Epithelial cell of esophagus (primary cell): Measurements from ENCODE around the gene GABRQ.
A peak's percentile ranks its signal among the peaks of the same experiment; 100 is the strongest.

Experiments
- DNase-seq: peaks from one replicate; pipeline ENCODE4 v3.0.0; 2010; ENCODE audit warnings: low read depth
- H3K4me3 ChIP-seq: 2 replicates; pipeline ENCODE4 v1.5.1; 2011; ENCODE audit warnings: mild to moderate bottlenecking, low read length, control low read depth
- CTCF ChIP-seq: IDR thresholded peaks from 2 replicates; pipeline ENCODE4 v1.5.1; 2011; ENCODE audit warnings: low read depth, mild to moderate bottlenecking, low read length, control low read depth, inconsistent platforms; ENCODE audit not compliant: insufficient read depth; ENCODE audit errors: missing control alignments

GABRQ gene

GRCh38 chrX:152641996-152642395, 4.3 kb downstream of the GABRQ start:
- peak; percentile 5 for TF ChIP-seq CTCF
- H3K4me3 ChIP-seq, result no peak overlapping the region
- DNase-seq, result peak; percentile 1

GRCh38 chrX:152642931-152643564, 5.4 kb downstream of the GABRQ start:
- no peak for DNase-seq
- H3K4me3 ChIP-seq, result no peak overlapping the region
- TF ChIP-seq CTCF, result no peak

GRCh38 chrX:152646961-152647360, 9.3 kb downstream of the GABRQ start:
- TF ChIP-seq CTCF, result no peak
- no peak overlapping the region for H3K4me3 ChIP-seq
- no peak for DNase-seq

- TF ChIP-seq CTCF, result no peak
- no peak for DNase-seq
- no peak overlapping the region for H3K4me3 ChIP-seq
These were observed 10.3 kb downstream of the GABRQ start for GRCh38 chrX:152647978-152648377.

- H3K4me3 ChIP-seq, result no peak overlapping the region
- DNase-seq, result no peak
- no peak for TF ChIP-seq CTCF
These were observed 14.4 kb downstream of the GABRQ start for GRCh38 chrX:152652060-152652459.

- DNase-seq, result no peak
- no peak for TF ChIP-seq CTCF
- no peak overlapping the region for H3K4me3 ChIP-seq
These were observed 14.8 kb downstream of the GABRQ start for GRCh38 chrX:152652467-152652866.

GRCh38 chrX:152656087-152656486, 18.4 kb downstream of the GABRQ start:
- no peak for DNase-seq
- no peak overlapping the region for H3K4me3 ChIP-seq
- TF ChIP-seq CTCF, result no peak
